WERI-Rb-1 (cell line): Measurements from ENCODE around the gene LILRA6.
"Not testable (repeated sequence)": the region's sequence is repeated elsewhere in the genome, so short reads cannot be mapped to it uniquely, and the experiment has no call there.

Experiments
- DNase-seq: peaks from one replicate; pipeline ENCODE4 v3.0.0-alpha.2; 2020
- H3K27ac ChIP-seq: fragments of 250-450 bp; sonication (Bioruptor Pico); 2 replicates; pipeline ENCODE4 v1.5.1; 2020; ENCODE audit warnings: mild to moderate bottlenecking, moderate library complexity
- H3K27me3 ChIP-seq: fragments of 250-450 bp; sonication (Bioruptor Pico); 2 replicates; pipeline ENCODE4 v1.5.1; 2021; ENCODE audit warnings: mild to moderate bottlenecking, low read depth, moderate library complexity; ENCODE audit not compliant: insufficient read depth, severe bottlenecking
- H3K36me3 ChIP-seq: fragments of 250-450 bp; sonication (Bioruptor Pico); 2 replicates; pipeline ENCODE4 v1.5.1; 2020; ENCODE audit warnings: mild to moderate bottlenecking, moderate library complexity
- H3K4me3 ChIP-seq: 2 replicates; pipeline ENCODE4 v1.5.1; 2011; ENCODE audit warnings: low read depth, mild to moderate bottlenecking, control low read depth, low read length
- H3K9me3 ChIP-seq: fragments of 250-450 bp; sonication (Bioruptor Pico); 2 replicates; pipeline ENCODE4 v1.5.1; 2021; ENCODE audit warnings: mild to moderate bottlenecking, moderate library complexity; ENCODE audit not compliant: severe bottlenecking
- CTCF ChIP-seq: IDR thresholded peaks from 2 replicates; pipeline ENCODE4 v1.5.1; 2011; ENCODE audit warnings: low read depth, mild to moderate bottlenecking, control low read depth, inconsistent platforms, low read length

Gene LILRA6

GRCh38 chr19:54218960-54219661, 23.5 kb downstream of the LILRA6 start:
- no peaks in the 10 kb centered on the region for H3K36me3 ChIP-seq
- H3K27ac ChIP-seq: no peak overlapping the region
- no peaks in the 10 kb centered on the region for H3K27me3 ChIP-seq
- DNase-seq: no peak
- no peak for TF ChIP-seq CTCF
- no peaks in the 10 kb centered on the region for H3K9me3 ChIP-seq
- H3K4me3 ChIP-seq: no peak overlapping the region

- no peaks in the 10 kb centered on the region for H3K9me3 ChIP-seq
- no peaks in the 10 kb centered on the region for H3K36me3 ChIP-seq
- H3K27me3 ChIP-seq: no peaks in the 10 kb centered on the region
- no peak overlapping the region for H3K27ac ChIP-seq
- no peak for DNase-seq
- H3K4me3 ChIP-seq: no peak overlapping the region
- no peak for TF ChIP-seq CTCF
These were observed 24.3 kb downstream of the LILRA6 start for GRCh38 chr19:54218259-54218658.

- H3K27ac ChIP-seq, H3K36me3 ChIP-seq, H3K27me3 ChIP-seq, DNase-seq, H3K4me3 ChIP-seq, H3K9me3 ChIP-seq: not testable (repeated sequence)
These were observed 24.9 kb downstream of the LILRA6 start for GRCh38 chr19:54217517-54218247.

GRCh38 chr19:54216869-54217268, 25.7 kb downstream of the LILRA6 start:
- no peak for DNase-seq
- no peak overlapping the region for H3K4me3 ChIP-seq
- no peaks in the 10 kb centered on the region for H3K36me3 ChIP-seq
- H3K27me3 ChIP-seq: no peaks in the 10 kb centered on the region
- H3K9me3 ChIP-seq: no peaks in the 10 kb centered on the region
- no peak for TF ChIP-seq CTCF
- H3K27ac ChIP-seq: no peak overlapping the region

- not testable (repeated sequence) for H3K36me3 ChIP-seq, H3K9me3 ChIP-seq, H3K27me3 ChIP-seq, DNase-seq, H3K4me3 ChIP-seq, H3K27ac ChIP-seq
These were observed 27.9 kb downstream of the LILRA6 start for GRCh38 chr19:54214734-54215133.

GRCh38 chr19:54214217-54214616, 28.4 kb downstream of the LILRA6 start:
- not testable (repeated sequence) for H3K9me3 ChIP-seq, H3K36me3 ChIP-seq, H3K27ac ChIP-seq, H3K4me3 ChIP-seq, DNase-seq, H3K27me3 ChIP-seq

GRCh38 chr19:54211235-54211634, 31.4 kb downstream of the LILRA6 start:
- no peak overlapping the region for H3K4me3 ChIP-seq
- no peaks in the 10 kb centered on the region for H3K9me3 ChIP-seq
- no peak for DNase-seq
- H3K27me3 ChIP-seq: no peaks in the 10 kb centered on the region
- no peak for TF ChIP-seq CTCF
- no peak overlapping the region for H3K27ac ChIP-seq
- H3K36me3 ChIP-seq: peaks cover 39% of the 10 kb centered on the region
